Cardiac fibroblast (primary cell): ENCODE data around the gene ANP32A.

ENCODE experiments used
- DNase-seq, 2 donors: peaks; one replicate each; pipeline versions ENCODE4 v3.0.0 to v3.0.0-alpha.2; 2010; ENCODE audit warnings: low read depth in 2 of 2
- H3K4me3 ChIP-seq, 2 donors: replicated peaks in 1 of 2; 1 replicate in 1 of 2; 2 replicates in 1 of 2; pipeline ENCODE4 v1.5.1; 2011; ENCODE audit warnings: low read depth in 2 of 2, low read length in 2 of 2, mild to moderate bottlenecking in 2 of 2, moderate library complexity in 1 of 2
- CTCF ChIP-seq: IDR thresholded peaks from one replicate; pipeline ENCODE4 v1.5.1; 2011; ENCODE audit warnings: low read depth, mild to moderate bottlenecking, low read length, inconsistent platforms

ANP32A gene

DNA sequence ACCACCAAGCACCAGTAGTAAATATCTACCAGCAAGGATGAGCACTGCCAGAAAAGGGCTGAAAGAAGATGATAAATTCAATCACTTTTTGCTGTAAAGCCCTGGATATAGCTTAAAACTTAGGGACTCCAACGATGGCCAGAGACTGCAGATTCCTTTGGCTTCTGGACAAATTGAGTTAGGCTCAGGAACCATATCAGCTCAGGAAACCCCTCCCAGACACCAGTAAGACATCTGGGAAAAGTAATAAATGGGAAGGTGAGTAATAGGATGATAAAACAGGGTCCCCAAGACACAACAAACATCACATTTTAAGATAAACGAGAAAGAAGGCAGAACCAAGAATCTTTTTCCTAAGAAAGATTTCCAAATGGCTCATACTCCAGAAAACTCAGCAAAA, 65.0 kb downstream of the ANP32A start:
- TF ChIP-seq CTCF = no peak
- no peak for DNase-seq
- no peak overlapping the region for H3K4me3 ChIP-seq

DNA sequence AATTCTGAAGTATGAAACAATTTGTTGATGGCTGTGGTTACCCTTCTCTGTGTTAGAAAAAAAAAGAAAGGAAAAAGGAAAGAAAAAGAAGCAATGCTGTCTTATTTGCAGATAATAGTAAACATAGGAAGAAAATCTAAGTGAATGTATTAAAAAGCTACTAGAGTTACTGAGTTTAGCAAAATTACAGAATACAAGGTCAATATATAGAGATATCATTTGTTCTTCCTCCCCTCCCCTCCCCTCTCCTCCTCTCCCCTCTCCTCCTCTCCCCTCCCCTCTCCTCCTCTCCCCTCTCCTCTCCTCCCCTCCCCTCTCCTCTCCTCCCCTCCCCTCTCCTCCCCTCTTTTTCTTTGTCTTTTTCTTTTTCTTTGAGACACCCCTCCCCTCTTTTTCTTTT, 69.1 kb downstream of the ANP32A start:
- TF ChIP-seq CTCF = no peak
- no peak for DNase-seq
- no peak overlapping the region for H3K4me3 ChIP-seq

DNA sequence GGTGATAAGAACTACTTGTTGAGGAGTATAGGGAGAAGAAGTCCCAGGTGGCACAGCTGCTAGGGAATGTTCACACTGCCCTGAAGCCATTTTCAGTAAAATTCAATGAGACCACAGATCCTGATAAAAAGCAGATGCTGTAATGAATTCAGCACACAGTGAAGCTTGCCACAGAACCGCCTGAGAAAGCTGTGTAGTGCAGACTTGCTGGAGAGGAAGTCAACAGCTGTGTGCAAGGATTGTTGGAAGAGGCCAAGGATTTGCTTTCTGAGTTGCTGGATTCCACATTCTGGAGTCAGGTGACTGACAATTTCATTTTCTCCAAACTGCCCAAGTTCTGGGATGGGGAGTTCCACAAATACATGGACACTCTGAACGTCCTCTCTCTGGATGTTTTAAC, 70.9 kb downstream of the ANP32A start:
- no peak for TF ChIP-seq CTCF
- no peak overlapping the region for H3K4me3 ChIP-seq
- peak in 1 of 2 donors; percentile 39 for DNase-seq

GRCh38 chr15:68749365-68749764, 71.3 kb downstream of the ANP32A start:
- TF ChIP-seq CTCF = no peak
- no peak overlapping the region for H3K4me3 ChIP-seq
- no peak for DNase-seq

GRCh38 chr15:68743256-68743655, 77.4 kb downstream of the ANP32A start:
- H3K4me3 ChIP-seq = no peak overlapping the region
- DNase-seq = no peak
- no peak for TF ChIP-seq CTCF

- no peak for TF ChIP-seq CTCF
- H3K4me3 ChIP-seq = no peak overlapping the region
- peak; percentile 13 to 27 for DNase-seq
These were observed 81.2 kb downstream of the ANP32A start for GRCh38 chr15:68739390-68740080.

- H3K4me3 ChIP-seq = no peak overlapping the region
- TF ChIP-seq CTCF = no peak
- DNase-seq = no peak
These were observed 85.1 kb downstream of the ANP32A start for GRCh38 chr15:68735610-68736009.
